ENCODE measurements around the gene OSCP1.

The OSCP1 gene

GRCh38 chr1:36400825-36401601 lies 49.2 kb downstream of the OSCP1 start:
- DNase-seq = no peak

- no peak for DNase-seq
Measured at GRCh38 chr1:36400514-36400824, 49.8 kb downstream of the OSCP1 start.

- DNase-seq = no peak
Measured at GRCh38 chr1:36398370-36398977, 51.8 kb downstream of the OSCP1 start.

- peak; percentile 67 for DNase-seq
Measured at GRCh38 chr1:36397378-36398230, 52.6 kb downstream of the OSCP1 start, which contains the start of gene LSM10. Gene LSM10, minus strand, starts transcription at chr1:36397908. Its CDS starts 3,779 bp downstream, at chr1:36394129.

GRCh38 chr1:36397083-36397377 lies 53.2 kb downstream of the OSCP1 start:
- no peak for DNase-seq

GRCh38 chr1:36396359-36396758 lies 53.9 kb downstream of the OSCP1 start:
- DNase-seq = no peak

GRCh38 chr1:36393686-36394085 lies 56.6 kb downstream of the OSCP1 start:
- DNase-seq = no peak

GRCh38 chr1:36392836-36393235 lies 57.4 kb downstream of the OSCP1 start:
- no peak for DNase-seq

- no peak for DNase-seq
Measured at GRCh38 chr1:36391271-36391670, 59.0 kb downstream of the OSCP1 start.

- no peak for DNase-seq
Measured at GRCh38 chr1:36390411-36390810, 59.8 kb downstream of the OSCP1 start.

GRCh38 chr1:36389999-36390398 lies 60.3 kb downstream of the OSCP1 start:
- no peak for DNase-seq

GRCh38 chr1:36389261-36389660 lies 61.0 kb downstream of the OSCP1 start:
- no peak for DNase-seq

GRCh38 chr1:36387141-36387949 lies 62.9 kb downstream of the OSCP1 start:
- no peak for DNase-seq

GRCh38 chr1:36386265-36387140 lies 63.7 kb downstream of the OSCP1 start:
- peak; percentile 75 for DNase-seq

GRCh38 chr1:36385410-36386264 lies 64.6 kb downstream of the OSCP1 start, which contains the start of gene STK40:
Gene STK40, minus strand, starts transcription at chr1:36385924. Its CDS starts 24,592 bp downstream, at chr1:36361332.
- DNase-seq = peak; percentile 65

- DNase-seq = no peak
Measured at GRCh38 chr1:36384542-36385409, 65.5 kb downstream of the OSCP1 start.

GRCh38 chr1:36383240-36383639 lies 67.0 kb downstream of the OSCP1 start:
- DNase-seq = no peak

GRCh38 chr1:36382669-36383068 lies 67.6 kb downstream of the OSCP1 start:
- no peak for DNase-seq

GRCh38 chr1:36382231-36382630 lies 68.0 kb downstream of the OSCP1 start:
- DNase-seq = no peak

GRCh38 chr1:36381405-36381804 lies 68.8 kb downstream of the OSCP1 start:
- no peak for DNase-seq
